HL-60/S4 treated with phorbol 12-myristate 13-acetate at 8.2 ng/mL for 4 days and 3 days (cell line): ENCODE results near the gene DNAAF8.
"Not testable (repeated sequence)": the region's sequence is repeated elsewhere in the genome, so short reads cannot be mapped to it uniquely, and the experiment has no call there.

ENCODE experiments used
- in situ Hi-C: fragments of 300-500 bp; cut with MboI; formaldehyde crosslinking; loops from 2 replicates; pipeline ENCODE4 v1.15.0; 2022; ENCODE audit warnings: low sequenced_read_pairs

DNAAF8 gene

DNA sequence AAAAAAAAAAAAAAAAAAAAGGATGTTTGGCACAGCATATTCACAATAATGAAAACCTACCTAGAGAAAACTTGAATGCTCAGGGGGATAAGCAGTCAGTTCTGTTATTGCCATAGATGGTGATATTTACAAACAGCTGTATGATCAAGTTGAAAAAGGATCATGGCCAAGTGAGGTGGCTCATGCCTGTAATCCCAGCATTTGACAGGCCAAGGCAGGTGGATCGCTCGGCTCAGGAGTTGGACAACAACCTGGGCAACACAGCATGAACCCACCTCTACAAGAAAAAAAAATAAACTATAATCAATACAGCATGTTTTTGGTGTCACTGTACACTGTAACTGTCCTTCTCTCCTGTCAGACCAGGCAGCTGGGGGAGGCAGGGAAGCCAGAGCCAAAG lies 19.3 kb upstream of the DNAAF8 start:
- in situ Hi-C loops: no loop called here

DNA sequence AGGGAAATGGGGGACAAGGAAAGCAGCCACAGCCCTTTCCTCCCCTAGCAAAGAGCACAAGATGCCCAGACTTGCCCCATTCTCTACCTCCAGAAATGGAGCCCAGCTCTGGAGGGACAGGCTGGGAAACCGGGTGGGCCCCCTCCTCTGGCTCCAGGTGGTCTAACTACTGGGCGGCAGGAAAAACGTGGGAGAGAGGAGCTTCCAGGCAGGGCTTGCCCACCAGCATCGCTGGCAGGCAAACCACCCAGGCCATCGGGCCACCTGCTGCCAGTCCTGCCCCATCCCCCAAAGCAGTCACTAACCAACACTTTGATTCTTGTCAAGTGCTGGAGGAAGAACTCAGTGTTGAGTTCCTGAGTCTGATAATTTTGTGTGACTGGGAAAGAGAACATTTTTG lies 15.9 kb upstream of the DNAAF8 start:
- in situ Hi-C loops: no loop called here

DNA sequence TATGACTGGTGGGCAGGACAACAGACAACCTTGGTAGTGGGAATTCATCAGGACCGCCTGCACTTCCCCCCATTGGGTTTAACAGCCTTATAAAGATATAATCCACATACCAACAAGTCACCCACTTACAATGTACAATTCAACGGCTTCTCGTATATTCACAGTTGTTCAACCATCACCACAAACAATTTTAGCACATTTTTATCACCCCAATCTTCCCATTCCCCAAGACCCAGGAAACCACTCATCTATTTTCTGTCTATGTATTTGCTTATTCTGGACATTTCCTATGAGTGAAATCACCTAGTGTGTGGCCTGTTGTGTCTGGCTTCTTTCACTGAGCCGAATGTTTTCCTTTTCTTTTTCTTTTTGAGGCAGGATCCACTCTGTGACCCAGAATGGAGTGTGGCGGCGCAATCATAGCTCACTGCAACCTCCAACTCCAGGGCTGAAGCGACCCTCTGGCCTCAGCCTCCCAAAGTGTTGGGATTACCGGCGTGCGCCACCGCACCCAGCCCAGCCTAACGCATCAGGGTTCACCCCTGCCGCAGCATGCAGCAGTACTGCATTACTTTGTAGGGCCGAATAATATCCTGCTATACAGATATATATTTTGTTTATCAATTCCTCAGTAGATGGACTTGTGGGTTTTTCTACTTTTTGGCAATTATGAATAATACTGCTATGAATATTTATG lies 11.1 kb upstream of the DNAAF8 start:
- in situ Hi-C loops: no loop called here

DNA sequence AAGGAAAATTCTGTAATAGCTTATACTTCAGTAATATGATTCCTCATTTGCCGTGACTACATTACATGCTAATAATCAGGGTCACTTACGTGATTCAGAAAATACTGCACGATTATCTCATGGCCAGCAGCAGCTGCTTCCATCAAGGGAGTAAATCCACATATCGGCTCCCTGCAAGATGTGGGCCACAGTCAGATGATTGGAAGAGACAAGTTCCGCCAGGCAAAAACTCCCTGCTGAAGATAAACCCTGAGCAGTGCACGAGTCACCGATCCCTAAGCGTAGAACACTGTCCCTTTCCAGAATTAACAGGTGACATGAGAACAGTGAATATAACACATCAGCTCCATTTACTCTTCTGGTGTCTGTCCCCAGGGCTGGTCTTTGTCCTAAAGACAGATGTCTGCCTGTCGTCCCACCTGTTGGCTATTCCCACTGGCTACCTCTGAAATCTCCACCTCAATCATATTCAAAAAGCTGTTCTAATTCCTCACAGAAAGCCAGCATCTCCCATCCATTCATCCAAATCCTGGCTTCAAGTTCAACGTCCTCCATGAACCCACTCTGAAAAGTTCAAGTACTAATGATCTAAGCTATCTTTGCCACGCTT lies 9.6 kb upstream of the DNAAF8 start:
- in situ Hi-C loops: no loop called here

DNA sequence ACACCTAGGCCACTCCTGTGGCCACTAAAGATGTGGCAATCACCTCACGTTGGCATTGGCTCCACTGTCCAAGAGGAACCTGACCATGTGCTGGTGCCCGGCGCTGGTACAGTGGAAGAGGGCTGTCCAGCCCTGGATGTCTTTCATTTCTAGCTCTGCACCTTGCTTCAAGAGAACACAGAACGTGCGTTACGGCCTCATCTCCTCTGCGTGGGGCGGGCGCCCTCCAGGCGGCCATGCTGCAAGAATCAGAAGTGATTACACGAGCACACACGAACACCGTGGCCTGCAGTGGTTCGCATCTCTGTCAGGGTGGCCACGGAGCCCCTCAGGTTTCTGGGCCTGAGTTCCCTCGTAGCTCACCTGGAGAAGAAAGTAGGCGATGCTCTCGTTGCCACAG lies 7.7 kb upstream of the DNAAF8 start:
- in situ Hi-C loops: no loop called here

DNA sequence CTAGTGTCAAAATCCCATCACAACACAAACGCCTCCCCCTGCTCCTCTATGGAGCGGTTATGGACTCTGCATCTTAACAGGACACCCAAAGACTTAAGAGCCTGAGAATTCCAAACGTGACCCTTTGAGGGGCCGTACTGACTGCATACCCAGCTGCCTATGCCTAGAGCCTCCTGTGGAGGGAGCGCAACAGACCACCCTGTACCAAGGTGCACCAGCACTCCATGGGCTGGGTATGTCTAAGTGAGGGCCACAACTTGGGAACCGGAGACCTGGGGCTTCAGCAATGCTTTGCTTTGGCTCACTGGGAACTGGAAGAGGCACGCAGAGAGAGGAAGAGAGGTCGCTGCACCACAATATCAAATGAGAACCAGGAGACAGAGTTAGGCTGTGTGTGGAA lies 5.7 kb upstream of the DNAAF8 start:
- in situ Hi-C loops: no loop called here

DNA sequence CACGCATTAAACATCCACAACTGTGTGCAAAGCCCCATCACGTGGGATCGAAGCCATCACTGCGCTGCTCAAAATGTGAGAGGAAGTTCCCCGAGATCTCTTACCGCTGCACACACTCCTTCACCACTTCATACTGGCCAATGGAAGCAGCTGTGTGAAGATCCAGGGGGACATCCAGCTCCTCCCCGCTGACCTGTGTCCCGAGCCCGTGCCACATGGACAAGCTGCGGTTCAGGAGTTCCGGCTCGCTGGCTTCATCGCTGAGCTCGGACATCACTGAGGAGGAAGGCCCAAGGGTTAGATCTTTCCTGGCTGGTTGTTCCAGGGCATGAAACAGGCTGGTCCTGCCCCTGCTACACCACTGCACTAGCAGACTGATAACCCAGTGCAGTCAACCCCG lies 4.5 kb upstream of the DNAAF8 start:
- in situ Hi-C loops: no loop called here

DNA sequence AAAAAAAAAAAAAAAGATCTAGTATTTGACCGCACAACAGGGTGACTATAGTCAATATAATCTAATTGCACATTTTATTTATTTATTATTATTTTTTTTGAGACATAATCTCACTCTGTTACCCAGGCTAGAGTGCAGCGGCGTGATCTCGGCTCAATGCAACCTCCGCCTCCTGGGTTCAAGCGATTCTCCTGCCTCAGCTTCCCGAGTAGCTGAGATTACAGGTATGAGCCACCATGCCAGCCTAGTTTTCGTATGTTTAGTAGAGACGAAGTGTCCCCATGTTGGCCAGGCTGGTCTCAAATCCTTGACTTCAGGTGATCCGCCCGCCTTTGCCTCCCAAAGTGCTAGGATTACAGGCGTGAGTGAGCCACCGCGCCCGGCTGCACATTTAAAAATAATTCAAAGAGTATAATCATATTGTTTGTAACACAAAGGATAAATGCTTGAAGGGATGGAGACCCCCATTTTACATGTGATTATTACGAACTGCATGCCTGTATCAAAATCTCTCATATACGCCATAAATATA lies 1.1 kb upstream of the DNAAF8 start:
- in situ Hi-C loops: no loop called here

DNA sequence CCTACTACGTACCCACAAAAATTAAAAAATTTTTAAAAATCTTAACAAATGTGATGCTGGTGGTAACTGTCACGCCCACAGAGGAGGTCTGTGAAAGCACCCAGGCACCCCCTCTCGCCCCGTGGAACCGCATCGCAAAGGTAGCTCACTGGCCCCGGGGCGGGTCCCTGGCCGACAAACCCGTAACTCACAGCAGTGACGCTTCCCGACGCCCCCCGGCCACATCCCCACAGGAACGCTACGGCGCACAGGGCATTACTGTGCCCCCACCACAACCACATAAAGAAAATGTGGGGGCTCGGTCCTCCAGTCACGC lies 632 bp upstream of the DNAAF8 start:
- in situ Hi-C loops: no loop called here

DNA sequence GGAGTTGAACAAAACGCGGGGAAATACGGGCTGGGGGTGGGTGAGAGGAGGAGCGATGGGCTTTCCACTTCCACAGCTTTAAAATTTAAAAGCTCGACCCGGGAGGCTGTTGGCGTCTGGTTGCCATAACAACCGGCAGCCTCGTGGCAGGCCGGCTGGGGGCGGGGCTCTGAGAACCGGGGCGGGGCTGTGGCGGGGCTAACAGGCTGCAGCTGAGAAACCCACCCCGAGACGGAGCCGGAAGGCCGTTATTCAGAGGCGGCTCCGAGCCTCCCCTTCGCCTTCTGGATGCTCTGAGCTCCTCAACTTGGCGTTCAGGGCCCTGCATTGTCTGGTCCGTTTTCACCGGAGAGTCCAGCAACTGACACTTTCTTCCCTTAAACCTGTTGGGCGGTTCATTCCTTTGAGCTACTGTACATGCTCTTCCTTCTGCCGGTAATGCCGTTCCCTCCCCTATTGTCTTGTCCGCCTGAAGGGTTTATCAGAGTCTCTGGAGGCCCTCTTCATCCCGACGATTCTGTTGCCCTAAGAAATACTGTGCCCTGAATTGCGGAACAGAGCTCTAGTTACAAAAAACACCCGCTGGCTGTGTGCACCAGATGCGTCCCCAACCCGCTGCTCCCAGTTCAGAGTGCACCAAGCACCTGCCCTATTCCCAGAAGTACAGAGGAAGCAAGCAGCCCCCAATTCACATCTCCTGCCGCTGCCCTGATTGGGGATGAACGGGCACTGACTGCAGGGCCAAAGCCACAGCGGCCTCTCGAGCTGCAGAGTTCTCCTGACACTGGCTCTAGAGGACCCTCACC lies 596 bp downstream of the DNAAF8 start:
- in situ Hi-C loops: no loop called here

DNA sequence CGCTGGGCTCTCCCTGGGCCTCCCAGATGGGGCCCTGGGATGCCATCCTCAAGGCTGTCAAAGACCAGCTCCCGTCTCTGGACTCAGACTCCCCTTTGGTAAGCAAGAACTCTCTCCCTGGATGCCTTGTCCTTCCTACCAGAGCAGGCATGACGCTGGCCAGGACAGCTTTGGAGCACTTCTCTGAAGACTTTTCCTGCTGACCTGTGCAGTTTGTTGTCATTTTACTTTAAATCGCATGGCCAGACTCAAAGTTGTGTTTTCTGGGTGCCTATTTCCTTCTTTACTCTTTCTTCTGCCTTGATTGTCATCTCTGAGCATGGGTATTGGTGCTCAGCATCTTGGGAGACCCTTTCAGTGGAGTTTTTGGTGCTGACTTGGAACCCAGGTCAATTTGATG lies 2.2 kb downstream of the DNAAF8 start:
- in situ Hi-C loops: no loop called here

DNA sequence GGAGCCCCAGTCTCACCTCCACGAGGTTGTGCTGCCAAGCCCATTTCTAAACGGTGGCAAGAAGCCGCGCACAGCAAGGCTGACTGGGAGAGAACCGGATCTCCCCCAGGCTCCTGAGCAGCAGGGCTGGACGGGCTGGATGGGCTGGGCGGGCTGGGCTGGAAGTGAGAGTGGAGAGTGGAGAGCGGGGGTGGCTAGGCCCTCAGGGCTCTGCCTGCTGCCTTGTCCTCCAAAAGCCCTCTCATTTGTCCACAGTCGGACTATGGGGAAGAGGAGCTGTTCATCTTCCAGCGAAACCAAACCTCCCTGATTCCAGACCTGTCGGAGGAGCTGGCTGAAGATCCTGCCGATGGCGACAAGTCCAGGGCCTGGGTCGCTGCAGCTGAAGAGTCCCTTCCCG lies 3.2 kb downstream of the DNAAF8 start:
- in situ Hi-C loops: no loop called here

DNA sequence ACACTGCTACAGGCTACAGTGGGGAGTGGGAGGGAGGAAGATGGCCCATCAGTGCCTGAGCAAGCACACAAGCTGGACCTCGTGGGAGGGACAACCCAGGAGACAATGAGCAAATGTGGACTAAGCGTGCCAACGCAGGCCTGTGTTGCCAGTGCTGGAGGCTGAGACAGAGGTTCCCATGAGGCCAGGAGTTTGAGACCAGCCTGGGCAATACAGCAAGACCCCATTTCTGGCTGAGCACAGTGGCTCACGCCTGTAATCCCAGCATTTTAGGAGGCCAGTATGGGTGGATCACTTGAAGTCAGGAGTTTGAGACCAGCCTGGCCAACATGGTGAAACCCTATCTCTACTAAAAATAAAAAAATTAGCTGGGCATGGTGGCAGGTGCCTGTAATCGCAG lies 4.0 kb downstream of the DNAAF8 start:
- in situ Hi-C loops: not testable (repeated sequence)

DNA sequence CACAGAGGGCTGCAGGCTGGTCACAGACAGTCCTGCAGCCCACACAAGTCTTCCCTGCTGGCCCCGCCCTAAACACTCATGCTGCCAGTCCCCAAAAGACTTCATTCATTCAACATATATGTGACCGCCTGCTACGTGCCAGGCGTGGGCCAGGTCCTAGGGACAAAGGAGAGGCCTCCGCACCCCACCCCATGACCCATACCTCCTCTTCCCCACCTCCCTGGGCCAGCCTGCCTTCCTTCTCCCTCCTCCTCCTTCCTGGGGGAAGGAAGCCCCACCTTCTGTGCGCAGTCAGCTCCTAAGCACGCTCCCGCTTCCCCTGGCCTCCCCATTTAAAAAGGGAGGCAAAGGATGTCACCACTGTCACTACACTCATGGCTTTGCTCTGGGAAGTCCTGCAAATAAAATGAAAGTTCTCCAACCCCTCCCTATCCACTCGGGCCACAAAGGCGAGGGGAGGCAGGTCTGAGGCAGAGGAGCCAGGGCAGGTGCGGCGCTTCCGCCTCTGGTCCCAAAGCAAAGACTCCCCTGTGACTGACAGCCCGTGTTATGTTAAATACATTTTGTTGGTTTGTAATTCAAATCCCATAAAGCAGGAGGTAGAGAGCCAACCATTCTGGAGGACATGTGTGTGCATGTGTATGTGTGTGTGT lies 9.0 kb downstream of the DNAAF8 start:
- in situ Hi-C loops: no loop called here

DNA sequence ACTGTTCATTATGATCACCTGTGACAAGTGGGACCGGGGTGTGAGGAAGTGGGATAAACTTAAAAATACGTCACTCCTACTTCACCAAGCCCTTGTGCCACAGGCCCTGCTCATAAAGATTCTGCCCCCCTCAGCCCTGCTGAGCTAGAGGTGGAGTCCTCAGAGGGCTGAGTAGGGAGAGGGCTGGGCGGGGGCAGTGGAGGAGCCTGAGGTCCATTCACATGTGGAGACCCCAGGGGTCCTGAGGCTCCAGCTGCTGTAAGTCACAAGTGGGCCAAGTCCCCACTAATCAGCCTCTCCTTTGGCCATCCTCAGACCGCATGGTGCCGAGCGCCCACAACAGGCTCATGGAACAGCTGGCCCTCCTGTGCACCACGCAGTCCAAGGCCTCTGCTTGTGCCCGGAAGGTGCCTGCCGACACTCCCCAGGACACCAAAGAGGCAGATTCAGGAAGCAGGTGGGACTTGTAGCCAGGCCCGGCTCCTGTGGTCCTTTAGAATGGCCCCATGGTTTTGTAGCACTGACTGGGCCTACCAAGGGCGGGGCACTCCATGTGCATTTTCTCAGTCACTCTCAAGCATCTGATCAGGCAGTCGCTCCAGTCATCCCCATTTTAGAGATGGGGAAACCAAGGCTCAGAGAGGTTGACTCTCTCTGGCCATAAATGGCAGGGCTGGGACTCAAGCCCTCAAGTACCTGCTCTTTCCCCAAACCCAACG lies 10.4 kb downstream of the DNAAF8 start:
- in situ Hi-C loops: no loop called here

DNA sequence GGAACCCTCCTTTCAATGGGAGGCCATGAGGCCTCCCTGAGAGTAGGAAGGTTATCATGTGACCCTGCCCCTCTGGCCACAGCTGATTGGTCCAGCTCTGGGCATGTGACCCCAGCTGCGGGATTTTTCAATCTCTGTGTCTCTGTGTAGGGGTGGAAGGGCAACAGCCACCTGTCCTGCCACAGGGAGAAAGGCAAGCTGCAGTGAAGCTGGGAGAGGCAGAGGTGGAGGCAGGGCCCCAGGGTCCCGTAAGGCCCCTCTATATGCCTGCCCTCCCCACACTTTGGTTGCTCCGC lies 10.9 kb downstream of the DNAAF8 start:
- in situ Hi-C loops: no loop called here

DNA sequence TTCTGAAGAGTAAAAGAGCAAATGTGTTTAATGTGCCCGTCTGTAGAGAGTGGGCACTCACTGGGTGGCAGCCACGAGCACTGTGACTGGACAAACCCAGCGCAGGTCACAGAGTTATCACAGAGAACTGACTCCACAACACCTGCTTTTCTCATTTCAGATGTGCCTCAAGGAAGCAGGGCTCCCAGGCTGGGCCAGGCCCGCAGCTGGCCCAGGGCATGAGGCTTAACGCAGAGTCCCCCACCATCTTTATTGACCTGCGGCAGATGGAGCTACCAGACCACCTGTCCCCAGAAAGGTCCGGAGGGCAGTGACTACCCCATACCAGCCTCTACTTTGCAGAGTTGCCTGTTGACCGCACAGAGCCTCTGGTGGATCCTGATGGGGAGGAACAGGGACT lies 11.9 kb downstream of the DNAAF8 start:
- in situ Hi-C loops: no loop called here

DNA sequence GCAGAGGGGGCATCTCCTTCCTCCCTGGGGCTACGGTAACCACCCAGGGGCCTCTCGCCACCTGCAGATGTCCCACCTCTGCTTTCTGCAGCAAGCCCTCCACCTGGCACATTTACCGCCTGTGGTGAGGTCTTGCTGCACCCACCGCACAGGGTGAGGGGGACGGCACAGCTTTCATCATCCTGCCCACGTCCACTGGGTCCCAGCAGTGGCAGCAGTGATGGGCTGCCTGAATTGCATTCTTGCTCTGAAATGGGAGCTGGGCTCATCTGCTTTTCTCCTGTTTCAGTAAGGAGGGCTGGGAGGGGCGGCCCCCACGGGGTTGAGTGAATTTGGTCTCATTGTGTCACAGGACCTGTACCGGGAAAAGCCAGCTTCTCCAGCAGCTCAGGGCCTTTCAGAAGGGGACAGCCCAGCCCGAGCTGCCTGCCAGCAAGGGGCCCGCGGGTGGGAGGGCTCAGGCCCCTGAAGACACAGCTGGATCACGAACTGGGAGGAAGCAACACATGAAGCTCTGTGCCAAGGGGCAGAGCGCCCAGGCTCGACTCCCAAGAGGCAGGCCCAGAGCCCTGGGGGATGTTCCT lies 12.7 kb downstream of the DNAAF8 start:
- in situ Hi-C loops: no loop called here

DNA sequence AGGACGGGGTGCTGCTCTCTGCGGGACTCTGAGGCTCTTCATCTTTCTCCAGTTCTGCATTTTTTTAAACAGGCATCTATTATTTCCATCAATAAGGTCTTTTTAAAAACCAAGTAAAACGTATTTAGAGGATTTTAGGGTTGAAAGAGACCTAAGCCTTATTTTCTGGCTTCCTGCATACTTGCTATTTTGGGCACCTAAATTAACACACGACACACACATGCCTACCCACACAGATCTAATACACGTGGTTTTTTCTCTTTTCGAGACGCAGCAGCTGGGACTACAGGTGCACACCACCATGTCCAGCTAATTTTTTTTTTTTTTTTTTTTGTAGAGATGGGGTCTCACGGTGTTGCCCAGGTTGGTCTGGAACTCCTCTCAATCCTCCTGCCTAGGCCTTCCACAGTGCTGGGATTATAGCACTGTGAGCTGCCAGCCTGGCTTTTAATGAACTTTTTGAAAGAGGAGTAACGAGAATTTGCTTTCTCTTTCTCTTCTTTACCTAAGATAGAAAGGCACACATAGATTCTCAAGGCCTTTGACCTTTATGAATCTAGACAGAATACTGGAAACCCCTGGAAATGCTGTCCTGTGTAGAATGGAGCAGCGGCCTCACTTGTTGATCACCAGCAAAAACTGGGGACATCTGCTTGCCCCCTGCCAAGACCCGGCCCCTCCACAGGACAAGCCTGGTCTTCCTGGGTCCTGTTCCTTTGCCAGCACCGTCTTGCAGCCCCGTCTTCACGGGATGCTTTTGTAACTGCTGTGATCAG lies 13.8 kb downstream of the DNAAF8 start:
- in situ Hi-C loops: no loop called here
